Measurements from ENCODE around the gene SLC35G4. TPM values are rescaled to one million over a fixed set of nuclear protein-coding genes. Genes with fewer than 3 reads are reported as not detected.
"Not testable (repeated sequence)": the region's sequence is repeated elsewhere in the genome, so short reads cannot be mapped to it uniquely, and the experiment has no call there.

Gene SLC35G4
- total RNA-seq, result not detected

- H3K36me3 ChIP-seq; intact Hi-C loops (cut with DNase I); H3K27me3 ChIP-seq; H3K4me3 ChIP-seq; DNase-seq (ENCODE audit: extremely low spot score in 2 of 2); H3K4me1 ChIP-seq; H3K27ac ChIP-seq; H3K9me3 ChIP-seq: not testable (repeated sequence)
These were observed at the start of gene SLC35G4 for GRCh38 chr18:11609488-11609887. Gene SLC35G4 (plus strand): TSS chr18:11609596. CDS start chr18:11609596, 0 bp downstream.

- no peak for DNase-seq (ENCODE audit: extremely low spot score in 2 of 2)
- intact Hi-C loops (cut with DNase I), result no loop called here
- Histone ChIP-seq H3K27me3 (no peaks in the 10 kb centered on the region), H3K27ac (no peak overlapping the region), H3K36me3 (no peaks in the 10 kb centered on the region), H3K9me3 (no peaks in the 10 kb centered on the region), H3K4me1 (no peaks in the 10 kb centered on the region), H3K4me3 (no peak overlapping the region)
- no peak for TF ChIP-seq CTCF (IDR thresholded peaks at IDR 0.05)
- no peak for TF ChIP-seq POLR2A (IDR thresholded peaks at IDR 0.05)
- no peak for TF ChIP-seq POLR2AphosphoS5 (IDR thresholded peaks at IDR 0.05; ENCODE audit: insufficient read depth in 1 of 2, low read depth in 1 of 2)
These were observed 48.1 kb upstream of the SLC35G4 start for GRCh38 chr18:11561293-11561692.

- Histone ChIP-seq H3K36me3 (no peaks in the 10 kb centered on the region), H3K27ac (no peak overlapping the region), H3K27me3 (no peaks in the 10 kb centered on the region), H3K4me1 (no peaks in the 10 kb centered on the region), H3K4me3 (no peak overlapping the region), H3K9me3 (no peaks in the 10 kb centered on the region)
- TF ChIP-seq POLR2A (IDR thresholded peaks at IDR 0.05), result no peak
- no peak for TF ChIP-seq POLR2AphosphoS5 (IDR thresholded peaks at IDR 0.05; ENCODE audit: insufficient read depth in 1 of 2, low read depth in 1 of 2)
- TF ChIP-seq CTCF (IDR thresholded peaks at IDR 0.05), result no peak
- no peak for DNase-seq (ENCODE audit: extremely low spot score in 2 of 2)
- intact Hi-C loops (cut with DNase I), result no loop called here
These were observed 43.7 kb upstream of the SLC35G4 start for GRCh38 chr18:11565716-11566115.

GRCh38 chr18:11566236-11566965 lies 43.0 kb upstream of the SLC35G4 start:
- Histone ChIP-seq H3K4me3 (no peak overlapping the region), H3K9me3 (no peaks in the 10 kb centered on the region), H3K27ac (no peak overlapping the region), H3K27me3 (no peaks in the 10 kb centered on the region), H3K4me1 (no peaks in the 10 kb centered on the region), H3K36me3 (no peaks in the 10 kb centered on the region)
- intact Hi-C loops (cut with DNase I), result no loop called here
- TF ChIP-seq POLR2A (IDR thresholded peaks at IDR 0.05) (no peak), CTCF (IDR thresholded peaks at IDR 0.05) (no peak), POLR2AphosphoS5 (IDR thresholded peaks at IDR 0.05; ENCODE audit: insufficient read depth in 1 of 2, low read depth in 1 of 2) (no peak)
- peak in 1 of 2 donors; percentile 81 for DNase-seq (ENCODE audit: extremely low spot score in 2 of 2)

DNA sequence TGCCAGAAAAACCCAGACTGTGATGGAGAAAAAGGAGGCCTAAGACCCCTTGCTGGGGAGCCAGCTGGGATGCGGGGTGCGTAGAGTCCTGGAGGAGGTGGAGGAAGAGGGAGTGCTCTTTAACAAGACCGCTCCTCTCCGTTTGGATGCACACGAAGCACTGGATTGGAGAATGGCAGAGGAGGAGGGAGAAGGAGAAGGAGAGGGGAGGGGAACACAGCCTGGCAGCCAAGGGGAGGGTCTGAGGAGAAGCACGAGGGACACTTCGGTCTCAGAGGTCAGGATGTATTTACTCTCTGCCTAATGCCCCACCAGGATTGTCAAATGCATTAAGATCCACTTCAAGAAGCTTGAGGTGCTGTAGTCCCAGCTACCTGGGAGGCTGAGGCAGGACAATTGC lies 42.0 kb upstream of the SLC35G4 start:
- Histone ChIP-seq H3K4me3 (no peak overlapping the region), H3K4me1 (no peaks in the 10 kb centered on the region), H3K9me3 (no peaks in the 10 kb centered on the region), H3K27me3 (no peaks in the 10 kb centered on the region), H3K27ac (no peak overlapping the region), H3K36me3 (no peaks in the 10 kb centered on the region)
- no peak for TF ChIP-seq CTCF (IDR thresholded peaks at IDR 0.05)
- TF ChIP-seq POLR2A (IDR thresholded peaks at IDR 0.05), result no peak
- intact Hi-C loops (cut with DNase I), result no loop called here
- peak in 1 of 2 donors; percentile 74 for DNase-seq (ENCODE audit: extremely low spot score in 2 of 2)
